HepG2 (cell line): ENCODE data around the gene NECTIN2. TPM values are rescaled to one million over a fixed set of nuclear protein-coding genes. Genes with fewer than 3 reads are reported as not detected.

ENCODE experiments used
- AHR ChIP-seq: IDR thresholded peaks from 2 replicates; pipeline ENCODE4 v1.6.1; 2018; ENCODE audit warnings: missing genetic modification reagents, missing compliant biosample characterization
- ASH2L ChIP-seq: fragments of 300-600, 200-600 bp; sonication (generic); IDR thresholded peaks from 2 replicates; pipeline ENCODE4 v1.7.0; 2017; ENCODE audit warnings: low read depth, mild to moderate bottlenecking, moderate library complexity, mixed read lengths, low read length; ENCODE audit not compliant: insufficient read length
- ELF1 ChIP-seq: sonication (generic); formaldehyde crosslinking; IDR thresholded peaks from 2 replicates; pipeline ENCODE4 v1.4.0; 2020; ENCODE audit warnings: missing genetic modification reagents
- EP300 ChIP-seq, 3 experiments: sonication (generic) in 1 of 3; formaldehyde crosslinking in 1 of 3; IDR thresholded peaks; 2 replicates each; pipeline versions ENCODE4 v1.5.1 to v1.6.1; 2011 to 2020; ENCODE audit warnings: low read depth in 2 of 3, low read length in 2 of 3, borderline replicate concordance in 1 of 3, improper control_type of control experiment in 1 of 3, mild to moderate bottlenecking in 1 of 3, missing genetic modification reagents in 1 of 3, moderate library complexity in 1 of 3
- ESRRA ChIP-seq: sonication (generic); formaldehyde crosslinking; IDR thresholded peaks from 2 replicates; pipeline ENCODE4 v1.5.1; 2020; ENCODE audit warnings: mild to moderate bottlenecking, low read depth, missing genetic modification reagents
- FOXP1 ChIP-seq, 2 experiments: fragments of 450-650 bp in 1 of 2; IDR thresholded peaks; 2 replicates each; pipeline ENCODE4 v1.6.1; 2017 to 2018; ENCODE audit warnings: antibody characterized with exemption in 1 of 2
- HNRNPL ChIP-seq: fragments of 200-400 bp; formaldehyde crosslinking; IDR thresholded peaks from 2 replicates; pipeline ENCODE4 v1.6.1; 2017; ENCODE audit warnings: mild to moderate bottlenecking, low read depth, low read length
- POLR2G ChIP-seq: fragments of 200-400 bp; formaldehyde crosslinking; IDR thresholded peaks from 2 replicates; pipeline ENCODE4 v1.6.1; 2018; ENCODE audit warnings: mild to moderate bottlenecking, low read depth, low read length, moderate library complexity
- PRDM10 ChIP-seq: sonication (generic); formaldehyde crosslinking; IDR thresholded peaks from 2 replicates; pipeline ENCODE4 v1.4.0; 2020; ENCODE audit warnings: low read depth, missing genetic modification reagents
- RCOR2 ChIP-seq: IDR thresholded peaks from 2 replicates; pipeline ENCODE4 v1.6.1; 2016; ENCODE audit warnings: missing biosample characterization, missing genetic modification reagents
- SSRP1 ChIP-seq: IDR thresholded peaks from 2 replicates; pipeline ENCODE4 v1.6.1; 2016; ENCODE audit warnings: control low read depth
- TRIM24 ChIP-seq: sonication (generic); formaldehyde crosslinking; IDR thresholded peaks from 2 replicates; pipeline ENCODE4 v1.8.0; 2022; ENCODE audit warnings: mild to moderate bottlenecking, missing genetic modification reagents
- ZNF33B ChIP-seq: sonication (generic); formaldehyde crosslinking; IDR thresholded peaks from 2 replicates; pipeline ENCODE4 v1.5.1; 2020; ENCODE audit warnings: mild to moderate bottlenecking, missing genetic modification reagents
- ZNF34 ChIP-seq: sonication (generic); formaldehyde crosslinking; IDR thresholded peaks from 2 replicates; pipeline ENCODE4 v1.4.0; 2020; ENCODE audit warnings: mild to moderate bottlenecking, missing genetic modification reagents, borderline replicate concordance
- ZNF644 ChIP-seq: IDR thresholded peaks from 2 replicates; pipeline ENCODE4 v1.6.1; 2016; ENCODE audit warnings: low read depth
- ZNF770 ChIP-seq: sonication (generic); formaldehyde crosslinking; IDR thresholded peaks from 2 replicates; pipeline ENCODE4 v1.5.0; 2020; ENCODE audit warnings: mild to moderate bottlenecking, missing genetic modification reagents
- ZNF800 ChIP-seq: sonication (generic); formaldehyde crosslinking; IDR thresholded peaks from 2 replicates; pipeline ENCODE4 v1.4.0; 2020; ENCODE audit warnings: missing genetic modification reagents
- polyA plus RNA-seq, 8 experiments: library from polyadenylated mRNA; depleted of rRNA in 3 of 8; stranded (reverse) in 7 of 8; unstranded in 1 of 8; fragments of >200 nt; fragmentation: Illumina TruSeq in 4 of 8; extraction: Trizol in 4 of 8; gene quantifications; 2 replicates each; pipeline versions ENCODE4 v1.2.1 to v1.2.3, GENCODE V29; 2011 to 2016; ENCODE audit warnings: low read depth in 4 of 8, missing spikeins in 1 of 8, mixed read lengths in 1 of 8; ENCODE audit not compliant: insufficient read depth in 1 of 8
- total RNA-seq, 5 experiments: library from RNA; depleted of rRNA; stranded (reverse); fragments of >200 nt; fragmentation: Illumina TruSeq; extraction: Trizol; gene quantifications; 2 replicates each; pipeline ENCODE4 v1.2.3, GENCODE V29; 2016; ENCODE audit warnings: low read depth in 1 of 5

NECTIN2 gene
- total and polyA plus RNA-seq, 2 of the 13 experiments (the other 11 are each of a cell fraction or from before 2014, with no cell fraction given): 75.4 to 114 TPM

GRCh38 chr19:44890366-44891015 lies 44.4 kb downstream of the NECTIN2 start (continued):
- peak; percentile 28; the same call in 1 of the 2 replicates for TF ChIP-seq PRDM10 (CRISPR knock-in tag)
- peak; percentile 56; the same call in 1 of the 2 replicates for TF ChIP-seq ESRRA
- peak; percentile 98 for TF ChIP-seq ELF1 (CRISPR knock-in tag)
- TF ChIP-seq SSRP1 (CRISPR knock-in tag): 0 out of 2 replicates have a peak, but pooled peaks have one; percentile 8
- 0 out of 2 replicates have a peak, but pooled peaks have one; percentile 22 for TF ChIP-seq HNRNPL
- peak; percentile 5 for TF ChIP-seq ASH2L
- no peak for TF ChIP-seq ZNF644 (CRISPR knock-in tag)
- TF ChIP-seq FOXP1 (IDR thresholded peaks at IDR 0.05): peak; percentile 20; the same call in 1 of the 2 replicates
- 0 out of 2 replicates have a peak, but pooled peaks have one; percentile 19 for TF ChIP-seq FOXP1 (CRISPR knock-in tag; IDR thresholded peaks at IDR 0.05)
- TF ChIP-seq EP300 (IDR thresholded peaks at IDR 0.05; ENCODE audit: low read depth in 2 of 2, low read length in 2 of 2): peak in 1 of 2 experiments; percentile 38; a peak in 1 of 4 replicates
- TF ChIP-seq EP300 (CRISPR knock-in tag; IDR thresholded peaks at IDR 0.05; ENCODE audit: borderline replicate concordance): peak; percentile 26; the same call in 1 of the 2 replicates
- peak; percentile 87 for TF ChIP-seq POLR2G
- no peak for TF ChIP-seq ZNF34 (CRISPR knock-in tag)
- TF ChIP-seq AHR (CRISPR knock-in tag): 0 out of 2 replicates have a peak, but pooled peaks have one; percentile 53
- no peak for TF ChIP-seq TRIM24
- TF ChIP-seq ZNF800 (CRISPR knock-in tag): 0 out of 2 replicates have a peak, but pooled peaks have one; percentile 30
- no peak for TF ChIP-seq ZNF33B (CRISPR knock-in tag)
- no peak for TF ChIP-seq ZNF770
- 0 out of 2 replicates have a peak, but pooled peaks have one; percentile 2 for TF ChIP-seq RCOR2
